Measurements from ENCODE around the gene SYCP3.

DNA sequence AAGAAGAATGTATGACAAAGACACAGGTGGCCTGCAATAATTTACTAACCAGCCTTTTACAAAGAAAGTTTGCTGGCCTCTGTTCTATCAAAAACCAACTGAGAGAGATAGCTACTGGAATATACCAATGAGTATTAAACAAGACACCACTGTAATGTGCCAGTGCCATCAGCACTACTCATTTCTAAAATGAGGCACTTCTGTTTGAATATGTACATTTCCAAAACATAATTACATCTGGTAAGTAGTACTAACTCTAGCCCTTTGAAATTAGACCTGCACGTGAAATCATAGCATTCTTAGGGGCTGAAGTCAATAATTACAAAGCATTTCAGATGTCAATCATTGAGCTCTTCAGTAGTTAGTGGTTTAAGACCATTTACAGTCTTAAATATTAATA is 6.9 kb upstream of the SYCP3 start:
- TF ChIP-seq, protein P1, sequence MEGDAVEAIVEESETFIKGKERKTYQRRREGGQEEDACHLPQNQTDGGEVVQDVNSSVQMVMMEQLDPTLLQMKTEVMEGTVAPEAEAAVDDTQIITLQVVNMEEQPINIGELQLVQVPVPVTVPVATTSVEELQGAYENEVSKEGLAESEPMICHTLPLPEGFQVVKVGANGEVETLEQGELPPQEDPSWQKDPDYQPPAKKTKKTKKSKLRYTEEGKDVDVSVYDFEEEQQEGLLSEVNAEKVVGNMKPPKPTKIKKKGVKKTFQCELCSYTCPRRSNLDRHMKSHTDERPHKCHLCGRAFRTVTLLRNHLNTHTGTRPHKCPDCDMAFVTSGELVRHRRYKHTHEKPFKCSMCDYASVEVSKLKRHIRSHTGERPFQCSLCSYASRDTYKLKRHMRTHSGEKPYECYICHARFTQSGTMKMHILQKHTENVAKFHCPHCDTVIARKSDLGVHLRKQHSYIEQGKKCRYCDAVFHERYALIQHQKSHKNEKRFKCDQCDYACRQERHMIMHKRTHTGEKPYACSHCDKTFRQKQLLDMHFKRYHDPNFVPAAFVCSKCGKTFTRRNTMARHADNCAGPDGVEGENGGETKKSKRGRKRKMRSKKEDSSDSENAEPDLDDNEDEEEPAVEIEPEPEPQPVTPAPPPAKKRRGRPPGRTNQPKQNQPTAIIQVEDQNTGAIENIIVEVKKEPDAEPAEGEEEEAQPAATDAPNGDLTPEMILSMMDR (IDR thresholded peaks at IDR 0.05; ENCODE audit: poor library complexity, severe bottlenecking): no peak
- TF ChIP-seq EP300 (conservative IDR thresholded peaks at IDR 0.05; ENCODE audit: poor library complexity, severe bottlenecking): no peak
- TF ChIP-seq SMC3 (conservative IDR thresholded peaks at IDR 0.05; ENCODE audit: poor library complexity): no peak
- no peak for TF ChIP-seq EZH2 (IDR thresholded peaks at IDR 0.05; ENCODE audit: borderline replicate concordance, insufficient read depth, low read length, poor library complexity, severe bottlenecking)
- TF ChIP-seq POLR2AphosphoS5 (IDR thresholded peaks at IDR 0.05): no peak
- TF ChIP-seq RAD21 (conservative IDR thresholded peaks at IDR 0.05): no peak
- TF ChIP-seq TAF1 (IDR thresholded peaks at IDR 0.05; ENCODE audit: low read depth): no peak
- TF ChIP-seq MXI1 (conservative IDR thresholded peaks at IDR 0.05; ENCODE audit: poor library complexity, severe bottlenecking): no peak
